K562 (cell line): ENCODE results near the gene FBXO48. TPM values are rescaled to one million over a fixed set of nuclear protein-coding genes. Genes with fewer than 3 reads are reported as not detected.

Experiments used
- ATAC-seq: fragments of 200-7000 bp; cut with Tn5 transposase; 3 replicates; pipeline ENCODE4 v1.9.1; 2020; ENCODE audit warnings: moderate library complexity
- BruUV-seq: library from RNA; stranded (reverse); fragments of 400-500 nt; replicated peaks from 2 replicates; lab custom pipeline; 2021; lab: Mats Ljungman, UMichigan
- CTCF ChIA-PET: fragments of 300-600 bp; formaldehyde crosslinking; extraction: SDS; loops from one replicate; lab custom pipeline; 2021; ENCODE audit warnings: low intra/inter-chr PET ratio; lab: Yijun Ruan, JAX
- POLR2A ChIA-PET: fragments of 300-600, 350-650 bp; sonication (Branson Sonifier 250); formaldehyde crosslinking; extraction: SDS; loops from one replicate; lab custom pipeline; 2021; ENCODE audit warnings: antibody characterized with exemption, inconsistent platforms; lab: Yijun Ruan, JAX
- DNase-seq, 4 experiments: peaks; one replicate each; pipeline versions ENCODE4 v3.0.0 to v3.0.0-alpha.2; 2011 to 2018; ENCODE audit warnings: low spot score in 3 of 4, mixed read lengths in 3 of 4; ENCODE audit errors: extremely low read depth in 1 of 4
- FAIRE-seq: peaks from 2 replicates; lab custom pipeline; 2011; peaks lifted over from hg19 to GRCh38; lab: Jason Lieb, UNC
- H2AFZ ChIP-seq: 2 replicates; pipeline ENCODE4 v1.6.0; 2011; ENCODE audit warnings: low read depth, low read length, control low read depth, inconsistent platforms
- H3K27ac ChIP-seq: fragments of 200-600 bp; 3 replicates; pipeline ENCODE4 v1.8.0; 2011; ENCODE audit warnings: low read depth, mild to moderate bottlenecking, control low read depth, inconsistent platforms, low read length, moderate library complexity, mixed read lengths; ENCODE audit errors: extremely low read depth
- H3K27me3 ChIP-seq, 2 experiments: fragments of 300-600 bp in 1 of 2; 2 replicates in 1 of 2; 3 replicates in 1 of 2; pipeline versions ENCODE4 v1.6.0 to v1.8.0; 2011; ENCODE audit warnings: inconsistent platforms in 2 of 2, low read length in 2 of 2, mild to moderate bottlenecking in 1 of 2, mixed read lengths in 1 of 2, moderate library complexity in 1 of 2; ENCODE audit not compliant: control insufficient read depth in 2 of 2, insufficient read depth in 2 of 2
- H3K36me3 ChIP-seq: fragments of 300-600 bp; 3 replicates; pipeline ENCODE4 v1.8.0; 2011; ENCODE audit warnings: mild to moderate bottlenecking, low read length, inconsistent platforms; ENCODE audit not compliant: control insufficient read depth, insufficient read depth
- H3K4me1 ChIP-seq, 2 experiments: fragments of 200-600 bp in 1 of 2; replicated peaks in 1 of 2; 2 replicates in 1 of 2; 3 replicates in 1 of 2; pipeline versions ENCODE4 v1.5.1 to v1.8.0; 2011; ENCODE audit warnings: inconsistent platforms in 2 of 2, low read length in 2 of 2, mild to moderate bottlenecking in 1 of 2, mixed read lengths in 1 of 2, moderate library complexity in 1 of 2; ENCODE audit not compliant: control insufficient read depth in 2 of 2, insufficient read depth in 2 of 2
- H3K4me2 ChIP-seq: 2 replicates; pipeline ENCODE4 v1.6.1; 2011; ENCODE audit warnings: low read length, control low read depth, inconsistent platforms, mixed read lengths; ENCODE audit not compliant: insufficient read depth
- H3K4me3 ChIP-seq: fragments of 200-600 bp; sonication (generic), shearing (Covaris generic); 2 replicates; pipeline ENCODE4 v1.5.1; 2016; ENCODE audit warnings: control low read depth, inconsistent platforms
- H3K79me2 ChIP-seq: fragments of 200-600 bp; 3 replicates; pipeline ENCODE4 v1.8.0; 2011; ENCODE audit warnings: low read length, inconsistent platforms; ENCODE audit not compliant: control insufficient read depth, insufficient read depth
- H3K9ac ChIP-seq, 2 experiments: 2 replicates each; pipeline versions ENCODE4 v1.6.0 to v1.6.1; 2011; ENCODE audit warnings: low read depth in 2 of 2, low read length in 2 of 2, control low read depth in 1 of 2, inconsistent platforms in 1 of 2, mild to moderate bottlenecking in 1 of 2, mixed read lengths in 1 of 2; ENCODE audit not compliant: insufficient read depth in 1 of 2
- H3K9me1 ChIP-seq: one replicate; pipeline ENCODE4 v1.6.0; 2011; ENCODE audit warnings: inconsistent platforms, mild to moderate bottlenecking, low read length, moderate library complexity; ENCODE audit not compliant: control insufficient read depth, insufficient read depth
- H3K9me3 ChIP-seq: replicated peaks from 2 replicates; pipeline ENCODE4 v1.5.1; 2011; ENCODE audit warnings: low read depth, low read length, inconsistent platforms; ENCODE audit not compliant: control insufficient read depth, insufficient read depth
- H4K20me1 ChIP-seq: replicated peaks from 2 replicates; pipeline ENCODE4 v1.6.1; 2011; ENCODE audit warnings: low read length, inconsistent platforms, mixed read lengths; ENCODE audit not compliant: control insufficient read depth, insufficient read depth
- EWSR1 ChIP-seq: fragments of 450-650 bp; IDR thresholded peaks from 2 replicates; pipeline ENCODE4 v1.6.1; 2018; ENCODE audit warnings: borderline replicate concordance, mild to moderate bottlenecking, low read depth, moderate library complexity; ENCODE audit not compliant: partially characterized antibody
- GABPA ChIP-seq: fragments of 200-800 bp; sonication (Bioruptor generic); conservative IDR thresholded peaks from 2 replicates; pipeline ENCODE4 v1.6.1; 2016; ENCODE audit warnings: low read depth, missing genetic modification characterization, missing compliant biosample characterization
- KDM4B ChIP-seq, 2 experiments: fragments of 450-650 bp in 1 of 2; sonication (generic) in 1 of 2; IDR thresholded peaks; 2 replicates each; pipeline ENCODE4 v1.6.1; 2016 to 2017; ENCODE audit warnings: borderline replicate concordance in 2 of 2, antibody characterized with exemption in 1 of 2, low read depth in 1 of 2, mild to moderate bottlenecking in 1 of 2
- MBD2 ChIP-seq: sonication (generic); IDR thresholded peaks from 2 replicates; pipeline ENCODE4 v1.6.1; 2016; ENCODE audit warnings: low read depth, borderline replicate concordance
- SPI1 ChIP-seq: IDR thresholded peaks from 2 replicates; pipeline ENCODE4 v1.6.1; 2011; ENCODE audit warnings: low read depth, low read length, control low read depth, borderline replicate concordance
- WGBS: fragments of 100-300 bp; shearing (Covaris generic); methylation state at CpG from one replicate; pipeline ENCODE4 v1.1.6; 2016; ENCODE audit warnings: low coverage, mixed read lengths; ENCODE audit not compliant: insufficient coverage; ENCODE audit errors: missing lambda C conversion rate; 5-methylcytosine and 5-hydroxymethylcytosine counted together
- in situ Hi-C: fragments of 300-500 bp; cut with MboI; formaldehyde crosslinking; loops from 4 replicates; pipeline ENCODE4 v1.15.0; 2018; ENCODE audit warnings: inconsistent platforms, mixed read lengths
- intact Hi-C: fragments of 100-400 bp; cut with micrococcal nuclease; formaldehyde crosslinking; loops from 2 replicates; pipeline ENCODE4 v1.14.2; 2022
- polyA plus RNA-seq, 8 experiments: library from polyadenylated mRNA; depleted of rRNA in 4 of 8; stranded (reverse) in 5 of 8; unstranded in 3 of 8; fragments of >200 nt; fragmentation: Nextera tagmentation in 2 of 8; fragmentation: Illumina TruSeq in 1 of 8; extraction: Ambion mirVana in 2 of 8; extraction: Trizol in 1 of 8; gene quantifications; 2 replicates each; pipeline versions ENCODE4 v1.2.1 to v1.2.3, GENCODE V29; 2011 to 2014; ENCODE audit warnings: inconsistent platforms in 1 of 8, missing spikeins in 1 of 8
- total RNA-seq, 7 experiments: library from RNA; depleted of rRNA in 6 of 7; stranded (reverse); fragments of >200 nt in 6 of 7; fragmentation: Illumina TruSeq in 2 of 7; extraction: Trizol in 2 of 7; gene quantifications; 2 replicates each; pipeline versions ENCODE4 v1.2.1 to v1.2.3, GENCODE V29; 2011 to 2021; ENCODE audit warnings: low replicate concordance in 1 of 7
- TF ChIP-seq, protein P1 (sequence below): fragments of 450-650 bp; formaldehyde crosslinking; IDR thresholded peaks from 2 replicates; pipeline ENCODE4 v1.4.0; 2022; ENCODE audit warnings: mild to moderate bottlenecking, moderate library complexity
- TF ChIP-seq, protein P2 (sequence below): fragments of 250-450 bp; sonication (Bioruptor Pico); IDR thresholded peaks from 2 replicates; pipeline ENCODE4 v1.8.0; 2022; ENCODE audit warnings: inconsistent platforms, mild to moderate bottlenecking, moderate library complexity, borderline replicate concordance
- TF ChIP-seq, protein P3 (sequence below): fragments of 150-350 bp; conservative IDR thresholded peaks from 2 replicates; pipeline ENCODE4 v1.6.1; 2014; ENCODE audit warnings: low read length

The FBXO48 gene
- total and polyA plus RNA-seq, 9 of the 15 experiments (the other 6 are each of a cell fraction or from before 2014, with no cell fraction given): 0.36 to 1.8 (median 0.73) TPM

DNA sequence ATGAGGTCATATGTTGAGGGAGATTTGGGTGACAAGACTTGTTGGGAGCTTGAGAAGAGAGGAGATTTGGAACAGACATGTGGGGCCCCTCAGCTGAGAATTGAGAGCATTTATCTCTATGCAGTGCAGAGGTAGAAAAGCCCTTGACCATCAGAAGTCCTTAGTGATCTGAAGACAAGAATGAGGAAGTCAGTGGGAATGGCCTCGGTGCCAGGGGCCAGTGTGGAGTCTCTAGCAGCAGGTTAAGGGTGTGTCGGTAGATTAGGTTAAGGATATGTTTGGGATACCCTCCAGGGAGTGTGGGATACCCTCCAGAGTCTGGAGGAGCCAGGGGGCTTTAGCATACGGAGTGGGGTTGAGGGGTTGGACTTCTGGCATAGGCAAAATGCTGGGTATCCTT, 41.6 kb downstream of the FBXO48 start:
- Histone ChIP-seq H3K9me3 (no peaks in the 10 kb centered on the region), H4K20me1 (no peaks in the 10 kb centered on the region), H3K27ac (no peak overlapping the region), H3K9me1 (no peaks in the 10 kb centered on the region), H3K4me1 (peaks cover 5 to 47% of the 10 kb centered on the region in 2 experiments), H3K79me2 (no peaks in the 10 kb centered on the region), H3K36me3 (no peaks in the 10 kb centered on the region), H3K9ac (no peak overlapping the region), H3K27me3 (no peaks in the 10 kb centered on the region), H3K4me3 (no peak overlapping the region), H2AFZ (peak overlapping the region; percentile 15; the same call in 1 of the 2 replicates), H3K4me2 (no peak overlapping the region)
- POLR2A ChIA-PET: interaction anchor here (0.6 to 1.5 kb wide), 3 partner anchors 11 to 141 kb away, joined by 3 read pairs; no protein-coding TSS in a partner anchor
- TF ChIP-seq SPI1: peak; percentile 90
- no peak for TF ChIP-seq KDM4B (IDR thresholded peaks at IDR 0.05; ENCODE audit: borderline replicate concordance in 2 of 2, low read depth in 1 of 2)
- CTCF ChIA-PET: no interaction called here
- in situ Hi-C loops (no loop called here), intact Hi-C loops (no loop called here)
- no peak for ATAC-seq
- WGBS: 23% methylated on average over 3 of the region's 3 CpGs
- FAIRE-seq: no peak
- BruUV-seq: no TSS peak
- DNase-seq: no peak

DNA sequence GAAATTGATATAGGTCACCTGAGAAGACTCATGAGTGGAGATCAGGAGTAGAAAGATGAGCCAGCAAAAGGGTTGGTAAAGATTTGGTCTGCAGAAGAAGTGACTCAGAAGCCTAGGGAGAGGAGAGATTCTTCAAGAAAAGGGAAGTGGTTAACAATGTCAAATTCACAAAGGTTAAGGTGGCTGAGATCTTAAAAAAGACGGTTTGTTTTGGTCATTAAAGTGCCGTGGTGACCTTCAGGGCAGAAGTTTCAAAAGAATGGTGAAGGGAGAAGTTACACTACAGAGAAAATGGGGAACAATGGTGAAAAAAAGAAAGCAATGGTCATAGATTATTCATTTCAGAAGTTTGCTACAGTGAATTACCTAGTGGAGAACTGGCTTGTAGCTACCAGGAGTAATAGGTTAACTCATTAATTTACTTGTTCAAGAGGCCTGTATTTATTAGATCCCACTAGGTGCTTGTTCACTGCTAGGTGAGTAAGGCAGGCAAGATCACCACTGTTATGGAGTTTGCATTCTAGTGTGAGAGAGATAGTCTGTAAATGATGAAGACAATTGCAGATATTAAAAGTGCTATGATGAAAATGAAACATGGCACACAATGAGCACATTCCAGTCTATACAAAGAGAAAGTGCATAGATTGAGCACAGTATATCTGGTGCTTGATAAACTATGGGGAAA, 43.0 kb downstream of the FBXO48 start:
- intact Hi-C loops: no loop called here
- Histone ChIP-seq H3K79me2 (no peaks in the 10 kb centered on the region), H4K20me1 (no peaks in the 10 kb centered on the region), H3K9me1 (no peaks in the 10 kb centered on the region), H3K4me1 (peaks cover 0 to 47% of the 10 kb centered on the region in 2 experiments; a peak in 4 of 5 replicates), H3K27me3 (no peaks in the 10 kb centered on the region), H3K9ac (no peak overlapping the region), H3K27ac (peak overlapping the region; percentile 4; the same call in 1 of the 3 replicates), H3K9me3 (no peaks in the 10 kb centered on the region), H2AFZ (peak overlapping the region; percentile 7; the same call in 1 of the 2 replicates), H3K36me3 (no peaks in the 10 kb centered on the region), H3K4me2 (no peak overlapping the region), H3K4me3 (no peak overlapping the region)
- WGBS: 0% methylated on average over 2 of the region's 2 CpGs
- CTCF ChIA-PET: no interaction called here
- ATAC-seq (peak; percentile 32; the same call in 2 of the 3 replicates), DNase-seq (peak in 1 of 4 experiments; percentile 33), FAIRE-seq (no peak)
- no TSS peak for BruUV-seq
- in situ Hi-C loops: no loop called here
- POLR2A ChIA-PET: interaction anchor here (0.6 kb wide), 1 partner anchor 16 kb away, joined by 3 read pairs; no protein-coding TSS in a partner anchor
- TF ChIP-seq, protein P1, sequence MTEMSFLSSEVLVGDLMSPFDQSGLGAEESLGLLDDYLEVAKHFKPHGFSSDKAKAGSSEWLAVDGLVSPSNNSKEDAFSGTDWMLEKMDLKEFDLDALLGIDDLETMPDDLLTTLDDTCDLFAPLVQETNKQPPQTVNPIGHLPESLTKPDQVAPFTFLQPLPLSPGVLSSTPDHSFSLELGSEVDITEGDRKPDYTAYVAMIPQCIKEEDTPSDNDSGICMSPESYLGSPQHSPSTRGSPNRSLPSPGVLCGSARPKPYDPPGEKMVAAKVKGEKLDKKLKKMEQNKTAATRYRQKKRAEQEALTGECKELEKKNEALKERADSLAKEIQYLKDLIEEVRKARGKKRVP (CRISPR knock-in tag): no peak
- TF ChIP-seq MBD2: peak; percentile 21; the same call in 1 of the 2 replicates
- no peak for TF ChIP-seq EWSR1
- TF ChIP-seq GABPA: peak; percentile 39
- TF ChIP-seq, protein P2, sequence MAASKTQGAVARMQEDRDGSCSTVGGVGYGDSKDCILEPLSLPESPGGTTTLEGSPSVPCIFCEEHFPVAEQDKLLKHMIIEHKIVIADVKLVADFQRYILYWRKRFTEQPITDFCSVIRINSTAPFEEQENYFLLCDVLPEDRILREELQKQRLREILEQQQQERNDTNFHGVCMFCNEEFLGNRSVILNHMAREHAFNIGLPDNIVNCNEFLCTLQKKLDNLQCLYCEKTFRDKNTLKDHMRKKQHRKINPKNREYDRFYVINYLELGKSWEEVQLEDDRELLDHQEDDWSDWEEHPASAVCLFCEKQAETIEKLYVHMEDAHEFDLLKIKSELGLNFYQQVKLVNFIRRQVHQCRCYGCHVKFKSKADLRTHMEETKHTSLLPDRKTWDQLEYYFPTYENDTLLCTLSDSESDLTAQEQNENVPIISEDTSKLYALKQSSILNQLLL (CRISPR knock-in tag): no peak
- TF ChIP-seq, protein P3, sequence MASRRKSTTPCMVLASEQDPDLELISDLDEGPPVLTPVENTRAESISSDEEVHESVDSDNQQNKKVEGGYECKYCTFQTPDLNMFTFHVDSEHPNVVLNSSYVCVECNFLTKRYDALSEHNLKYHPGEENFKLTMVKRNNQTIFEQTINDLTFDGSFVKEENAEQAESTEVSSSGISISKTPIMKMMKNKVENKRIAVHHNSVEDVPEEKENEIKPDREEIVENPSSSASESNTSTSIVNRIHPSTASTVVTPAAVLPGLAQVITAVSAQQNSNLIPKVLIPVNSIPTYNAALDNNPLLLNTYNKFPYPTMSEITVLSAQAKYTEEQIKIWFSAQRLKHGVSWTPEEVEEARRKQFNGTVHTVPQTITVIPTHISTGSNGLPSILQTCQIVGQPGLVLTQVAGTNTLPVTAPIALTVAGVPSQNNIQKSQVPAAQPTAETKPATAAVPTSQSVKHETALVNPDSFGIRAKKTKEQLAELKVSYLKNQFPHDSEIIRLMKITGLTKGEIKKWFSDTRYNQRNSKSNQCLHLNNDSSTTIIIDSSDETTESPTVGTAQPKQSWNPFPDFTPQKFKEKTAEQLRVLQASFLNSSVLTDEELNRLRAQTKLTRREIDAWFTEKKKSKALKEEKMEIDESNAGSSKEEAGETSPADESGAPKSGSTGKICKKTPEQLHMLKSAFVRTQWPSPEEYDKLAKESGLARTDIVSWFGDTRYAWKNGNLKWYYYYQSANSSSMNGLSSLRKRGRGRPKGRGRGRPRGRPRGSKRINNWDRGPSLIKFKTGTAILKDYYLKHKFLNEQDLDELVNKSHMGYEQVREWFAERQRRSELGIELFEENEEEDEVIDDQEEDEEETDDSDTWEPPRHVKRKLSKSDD: no peak
